Thyroid gland (tissue), 4 donors: ENCODE data around the gene ST3GAL3. TPM values are rescaled to one million over a fixed set of nuclear protein-coding genes. Genes with fewer than 3 reads are reported as not detected.

ENCODE experiments used
- DNase-seq, 2 donors: peaks; one replicate each; pipeline ENCODE4 v3.0.0-alpha.2; 2019
- H3K27ac ChIP-seq, 3 donors: fragments of 200-600 bp; sonication (generic); 1 replicate in 2 of 3; 2 replicates in 1 of 3; pipeline ENCODE4 v1.5.1; 2016 to 2019; ENCODE audit warnings: mild to moderate bottlenecking in 1 of 3, moderate library complexity in 1 of 3
- H3K27me3 ChIP-seq: fragments of 200-600 bp; sonication (generic); one replicate; pipeline ENCODE4 v1.5.1; 2019
- H3K36me3 ChIP-seq, 2 donors: fragments of 200-600 bp; sonication (generic); one replicate each; pipeline ENCODE4 v1.5.1; 2016 to 2019
- H3K4me1 ChIP-seq, 2 donors: fragments of 200-600 bp; sonication (generic); one replicate each; pipeline ENCODE4 v1.5.1; 2017 to 2019
- H3K4me3 ChIP-seq, 3 donors: fragments of 200-600 bp; sonication (generic); replicated peaks in 1 of 3; 1 replicate in 2 of 3; 2 replicates in 1 of 3; pipeline ENCODE4 v1.5.1; 2016; ENCODE audit warnings: mild to moderate bottlenecking in 1 of 3
- H3K9me3 ChIP-seq: fragments of 200-600 bp; sonication (generic); one replicate; pipeline ENCODE4 v1.5.1; 2017
- CTCF ChIP-seq, 6 experiments: fragments of 200-600 bp in 3 of 6; fragments of 450-650 bp in 3 of 6; sonication (generic) in 3 of 6; IDR thresholded peaks; one replicate each; pipeline ENCODE4 v1.5.1; 2016 to 2019; ENCODE audit warnings: antibody characterized with exemption in 6 of 6, mild to moderate bottlenecking in 2 of 6, inconsistent platforms in 1 of 6, moderate library complexity in 1 of 6
- POLR2A ChIP-seq, 2 donors: fragments of 450-650 bp; IDR thresholded peaks; one replicate each; pipeline ENCODE4 v1.6.1; 2017; ENCODE audit warnings: antibody characterized with exemption in 2 of 2, mild to moderate bottlenecking in 2 of 2, moderate library complexity in 1 of 2
- WGBS, 2 donors: methylation state at CpG; one replicate each; pipeline ENCODE4 v1.1.5; 2017; 5-methylcytosine and 5-hydroxymethylcytosine counted together
- intact Hi-C: fragments of 100-400 bp; cut with DNase I; formaldehyde crosslinking; loops from one replicate; pipeline ENCODE4 v1.15.1; 2023
- total RNA-seq, 4 donors: library from RNA; depleted of rRNA; stranded (reverse); fragments of >200 nt; gene quantifications; one replicate each; pipeline ENCODE4 v1.2.3, GENCODE V29; 2016

ST3GAL3 gene
- total RNA-seq, 4 donors from 2014 or later: 12.1 to 17.7 (median 14.3) TPM

DNA sequence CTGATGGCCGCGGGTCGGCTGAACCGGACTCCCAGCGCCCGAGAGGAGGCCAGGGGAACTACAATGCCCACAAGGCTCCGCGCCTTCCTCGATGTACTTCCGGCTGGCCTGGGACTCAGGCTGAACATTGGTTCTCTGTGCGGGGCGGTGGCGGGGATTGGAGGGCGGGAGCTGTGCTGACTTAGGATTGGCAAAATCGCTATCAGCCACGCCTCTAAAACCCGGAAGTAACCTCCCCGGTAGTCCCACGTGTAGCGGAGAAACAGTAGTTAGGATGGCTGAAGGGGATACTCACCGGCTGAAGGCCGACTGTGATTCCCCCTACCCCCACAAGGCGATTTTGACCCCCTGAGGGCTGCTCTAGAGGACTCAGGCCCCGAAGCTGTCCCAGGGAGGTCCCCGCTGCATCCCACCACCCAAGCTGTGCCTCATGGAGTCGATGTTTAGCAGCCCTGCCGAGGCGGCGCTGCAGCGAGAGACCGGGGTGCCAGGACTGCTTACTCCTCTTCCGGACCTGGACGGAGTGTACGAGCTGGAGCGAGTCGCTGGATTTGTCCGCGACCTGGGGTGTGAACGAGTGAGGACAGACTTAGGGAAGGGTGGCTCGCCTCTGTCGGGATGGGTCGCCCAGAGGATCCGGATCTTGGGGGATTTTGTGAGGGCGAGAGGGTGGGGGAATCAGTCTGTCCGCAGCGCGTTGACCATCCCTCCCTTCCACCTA is 262.6 kb downstream of the ST3GAL3 start, which contains the start of gene DPH2:
Gene DPH2, plus strand, starts transcription at position 265 of the 721 bp plus-strand sequence. Its CDS starts 166 bp downstream, at position 431.
- DNase-seq: peak; percentile 99
- Histone ChIP-seq H3K36me3 (peaks cover 0 to 4% of the 10 kb centered on the region in 2 donors), H3K27ac (no peak within 1 kb of the TSS), H3K27me3 (no peaks in the 10 kb centered on the region), H3K9me3 (no peaks in the 10 kb centered on the region), H3K4me3 (peak within 1 kb of the TSS; percentile 66 to 88 (median 79)), H3K4me1 (peaks cover 12 to 17% of the 10 kb centered on the region in 2 donors)
- WGBS, 2 donors: 2% methylated on average over 42 of the region's 47 CpGs
- TF ChIP-seq CTCF (IDR thresholded peaks at IDR 0.05) (peak in 2 of 6 experiments; percentile 14 to 43), POLR2A (IDR thresholded peaks at IDR 0.05) (peak in 1 of 2 donors; percentile 28)
- intact Hi-C loops: no loop called here

DNA sequence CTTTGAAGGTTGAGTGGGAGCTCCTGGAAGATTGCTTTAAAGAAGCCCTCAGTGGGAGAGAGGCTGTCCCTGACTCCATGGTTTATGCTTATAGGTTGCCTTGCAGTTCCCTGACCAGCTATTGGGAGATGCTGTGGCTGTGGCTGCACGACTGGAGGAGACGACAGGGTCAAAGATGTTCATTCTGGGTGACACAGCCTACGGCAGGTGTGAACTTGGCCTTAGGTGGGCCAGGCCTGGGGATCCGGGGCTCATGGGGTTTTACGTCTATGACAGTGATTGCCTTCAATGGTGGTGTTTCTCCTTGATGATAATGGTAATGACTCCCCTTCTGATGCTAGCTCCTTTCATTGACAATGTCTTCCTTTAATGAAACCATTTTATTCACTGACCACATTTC is 263.2 kb downstream of the ST3GAL3 start:
- 54 to 57% methylated on average over 5 of the region's 5 CpGs for WGBS, 2 donors
- Histone ChIP-seq H3K27me3 (no peaks in the 10 kb centered on the region), H3K4me1 (peaks cover 14 to 19% of the 10 kb centered on the region in 2 donors), H3K27ac (no peak overlapping the region), H3K9me3 (no peaks in the 10 kb centered on the region), H3K4me3 (peak overlapping the region; percentile 66 to 88 (median 79)), H3K36me3 (peaks cover 0 to 4% of the 10 kb centered on the region in 2 donors)
- no peak for TF ChIP-seq CTCF (IDR thresholded peaks at IDR 0.05)
- no peak for TF ChIP-seq POLR2A (IDR thresholded peaks at IDR 0.05)
- DNase-seq: no peak
- intact Hi-C loops: no loop called here

GRCh38 chr1:43970911-43971310 is 263.6 kb downstream of the ST3GAL3 start:
- no peak for TF ChIP-seq POLR2A (IDR thresholded peaks at IDR 0.05)
- no peak for TF ChIP-seq CTCF (IDR thresholded peaks at IDR 0.05)
- no peaks in the 10 kb centered on the region for H3K27me3 ChIP-seq
- intact Hi-C loops: no loop called here
- H3K9me3 ChIP-seq: no peaks in the 10 kb centered on the region
- H3K4me3 ChIP-seq: no peak overlapping the region
- H3K27ac ChIP-seq: no peak overlapping the region
- H3K4me1 ChIP-seq: peaks cover 18 to 23% of the 10 kb centered on the region in 2 donors
- no peak for DNase-seq
- WGBS, 2 donors: 92 to 95% methylated on average over 9 of the region's 9 CpGs
- H3K36me3 ChIP-seq: peaks cover 0 to 4% of the 10 kb centered on the region in 2 donors

- TF ChIP-seq CTCF (IDR thresholded peaks at IDR 0.05): no peak
- no peak for TF ChIP-seq POLR2A (IDR thresholded peaks at IDR 0.05)
- intact Hi-C loops: no loop called here
- 96 to 99% methylated on average over 7 to 17 of the region's 17 CpGs for WGBS, 2 donors
- no peaks in the 10 kb centered on the region for H3K9me3 ChIP-seq
- H3K27me3 ChIP-seq: no peaks in the 10 kb centered on the region
- peaks cover 23 to 28% of the 10 kb centered on the region in 2 donors for H3K4me1 ChIP-seq
- H3K36me3 ChIP-seq: peaks cover 2 to 4% of the 10 kb centered on the region in 2 donors
- H3K27ac ChIP-seq: no peak overlapping the region
- DNase-seq: no peak
- H3K4me3 ChIP-seq: no peak overlapping the region
These were observed 264.1 kb downstream of the ST3GAL3 start for GRCh38 chr1:43971336-43971980.

GRCh38 chr1:43973981-43974442 is 266.7 kb downstream of the ST3GAL3 start:
- no peaks in the 10 kb centered on the region for H3K27me3 ChIP-seq
- DNase-seq: no peak
- intact Hi-C loops: no loop called here
- WGBS, 2 donors: 39 to 40% methylated on average over 9 of the region's 9 CpGs
- H3K36me3 ChIP-seq: peaks cover 13 to 14% of the 10 kb centered on the region in 2 donors
- TF ChIP-seq CTCF (IDR thresholded peaks at IDR 0.05) (no peak), POLR2A (IDR thresholded peaks at IDR 0.05) (no peak)
- H3K4me1 ChIP-seq: peaks cover 33 to 45% of the 10 kb centered on the region in 2 donors
- peak overlapping the region in 2 of 3 donors; percentile 35 to 96 for H3K4me3 ChIP-seq
- H3K9me3 ChIP-seq: no peaks in the 10 kb centered on the region
- peak overlapping the region; percentile 69 to 93 (median 84) for H3K27ac ChIP-seq
